Measurements from ENCODE around the gene TLE5.

GRCh38 chr19:3056417-3057088 is 5.7 kb downstream of the TLE5 start:
- TF ChIP-seq, protein P1, sequence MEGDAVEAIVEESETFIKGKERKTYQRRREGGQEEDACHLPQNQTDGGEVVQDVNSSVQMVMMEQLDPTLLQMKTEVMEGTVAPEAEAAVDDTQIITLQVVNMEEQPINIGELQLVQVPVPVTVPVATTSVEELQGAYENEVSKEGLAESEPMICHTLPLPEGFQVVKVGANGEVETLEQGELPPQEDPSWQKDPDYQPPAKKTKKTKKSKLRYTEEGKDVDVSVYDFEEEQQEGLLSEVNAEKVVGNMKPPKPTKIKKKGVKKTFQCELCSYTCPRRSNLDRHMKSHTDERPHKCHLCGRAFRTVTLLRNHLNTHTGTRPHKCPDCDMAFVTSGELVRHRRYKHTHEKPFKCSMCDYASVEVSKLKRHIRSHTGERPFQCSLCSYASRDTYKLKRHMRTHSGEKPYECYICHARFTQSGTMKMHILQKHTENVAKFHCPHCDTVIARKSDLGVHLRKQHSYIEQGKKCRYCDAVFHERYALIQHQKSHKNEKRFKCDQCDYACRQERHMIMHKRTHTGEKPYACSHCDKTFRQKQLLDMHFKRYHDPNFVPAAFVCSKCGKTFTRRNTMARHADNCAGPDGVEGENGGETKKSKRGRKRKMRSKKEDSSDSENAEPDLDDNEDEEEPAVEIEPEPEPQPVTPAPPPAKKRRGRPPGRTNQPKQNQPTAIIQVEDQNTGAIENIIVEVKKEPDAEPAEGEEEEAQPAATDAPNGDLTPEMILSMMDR (IDR thresholded peaks at IDR 0.05; ENCODE audit: insufficient read depth, low read length, poor library complexity, severe bottlenecking) = no peak
- TF ChIP-seq EZH2phosphoT487 (conservative IDR thresholded peaks at IDR 0.05; ENCODE audit: low read length) = no peak

Data from SU-DHL-6 (cell line).